ENCODE measurements around the gene EMX1.
"Not testable (repeated sequence)": the region's sequence is repeated elsewhere in the genome, so short reads cannot be mapped to it uniquely, and the experiment has no call there.

The EMX1 gene

GRCh38 chr2:72894514-72894913 is 22.8 kb upstream of the EMX1 start:
- peaks cover 55% of the 10 kb centered on the region for H3K27me3 Mint-ChIP-seq
- DNase-seq: no peak
- no peak overlapping the region for H3K4me3 Mint-ChIP-seq
- peaks cover 2% of the 10 kb centered on the region for H3K4me1 Mint-ChIP-seq
- H3K27ac Mint-ChIP-seq: no peak overlapping the region
- ATAC-seq: no peak
- peaks cover 4% of the 10 kb centered on the region for H3K36me3 Mint-ChIP-seq (ENCODE audit: low read depth)
- no peaks in the 10 kb centered on the region for H3K9me3 Mint-ChIP-seq

GRCh38 chr2:72895154-72895553 is 22.2 kb upstream of the EMX1 start:
- no peaks in the 10 kb centered on the region for H3K36me3 Mint-ChIP-seq (ENCODE audit: low read depth)
- no peak for ATAC-seq

GRCh38 chr2:72895759-72896281 is 21.5 kb upstream of the EMX1 start:
- H3K4me3 Mint-ChIP-seq: no peak overlapping the region
- H3K4me1 Mint-ChIP-seq: peaks cover 2% of the 10 kb centered on the region
- no peak for ATAC-seq
- DNase-seq: no peak
- H3K27me3 Mint-ChIP-seq: peaks cover 55% of the 10 kb centered on the region
- no peak overlapping the region for H3K27ac Mint-ChIP-seq
- H3K36me3 Mint-ChIP-seq (ENCODE audit: low read depth): no peaks in the 10 kb centered on the region
- H3K9me3 Mint-ChIP-seq: no peaks in the 10 kb centered on the region

More at GRCh38 chr2:72895154-72895553, 22.2 kb upstream of the EMX1 start:
- DNase-seq: no peak
- peaks cover 51% of the 10 kb centered on the region for H3K27me3 Mint-ChIP-seq
- peaks cover 2% of the 10 kb centered on the region for H3K4me1 Mint-ChIP-seq
- H3K4me3 Mint-ChIP-seq: no peak overlapping the region
- no peak overlapping the region for H3K27ac Mint-ChIP-seq
- no peaks in the 10 kb centered on the region for H3K9me3 Mint-ChIP-seq

GRCh38 chr2:72896446-72896845 is 20.9 kb upstream of the EMX1 start:
- Mint-ChIP-seq H3K4me1 (peaks cover 2% of the 10 kb centered on the region), H3K27me3 (peaks cover 59% of the 10 kb centered on the region), H3K9me3 (no peaks in the 10 kb centered on the region), H3K4me3 (no peak overlapping the region), H3K36me3 (ENCODE audit: low read depth) (no peaks in the 10 kb centered on the region), H3K27ac (no peak overlapping the region)
- no peak for ATAC-seq
- DNase-seq: no peak

GRCh38 chr2:72897785-72898584 is 19.3 kb upstream of the EMX1 start:
- Mint-ChIP-seq H3K36me3 (ENCODE audit: low read depth) (no peaks in the 10 kb centered on the region), H3K4me3 (no peak overlapping the region), H3K9me3 (no peaks in the 10 kb centered on the region), H3K27ac (no peak overlapping the region), H3K27me3 (peaks cover 59% of the 10 kb centered on the region), H3K4me1 (peaks cover 2% of the 10 kb centered on the region)
- DNase-seq (no peak), ATAC-seq (no peak)

- ATAC-seq (no peak), DNase-seq (no peak)
- H3K4me3 Mint-ChIP-seq: no peak overlapping the region
- H3K36me3 Mint-ChIP-seq (ENCODE audit: low read depth): no peaks in the 10 kb centered on the region
- no peak overlapping the region for H3K27ac Mint-ChIP-seq
- H3K4me1 Mint-ChIP-seq: peaks cover 2% of the 10 kb centered on the region
- no peaks in the 10 kb centered on the region for H3K9me3 Mint-ChIP-seq
- peaks cover 59% of the 10 kb centered on the region for H3K27me3 Mint-ChIP-seq
Measured at GRCh38 chr2:72898585-72898906, 18.8 kb upstream of the EMX1 start.

- ATAC-seq (no peak), DNase-seq (no peak)
- Mint-ChIP-seq H3K4me1 (peaks cover 2% of the 10 kb centered on the region), H3K27ac (no peak overlapping the region), H3K9me3 (no peaks in the 10 kb centered on the region), H3K36me3 (ENCODE audit: low read depth) (no peaks in the 10 kb centered on the region), H3K27me3 (peaks cover 55% of the 10 kb centered on the region), H3K4me3 (no peak overlapping the region)
Measured at GRCh38 chr2:72900191-72900825, 17.0 kb upstream of the EMX1 start.

GRCh38 chr2:72901426-72901825 is 15.9 kb upstream of the EMX1 start:
- DNase-seq: no peak
- Mint-ChIP-seq H3K36me3 (ENCODE audit: low read depth) (no peaks in the 10 kb centered on the region), H3K9me3 (no peaks in the 10 kb centered on the region), H3K4me1 (no peaks in the 10 kb centered on the region), H3K4me3 (no peak overlapping the region), H3K27me3 (peaks cover 54% of the 10 kb centered on the region), H3K27ac (no peak overlapping the region)
- ATAC-seq: no peak

- not testable (repeated sequence) for H3K4me3 Mint-ChIP-seq; H3K36me3 Mint-ChIP-seq (ENCODE audit: low read depth); H3K4me1 Mint-ChIP-seq; DNase-seq; H3K9me3 Mint-ChIP-seq; ATAC-seq; H3K27ac Mint-ChIP-seq
- peaks cover 64% of the 10 kb centered on the region for H3K27me3 Mint-ChIP-seq
Measured at GRCh38 chr2:72907369-72907768, 9.9 kb upstream of the EMX1 start.

GRCh38 chr2:72908741-72909140 is 8.6 kb upstream of the EMX1 start:
- peaks cover 66% of the 10 kb centered on the region for H3K27me3 Mint-ChIP-seq
- no peak for ATAC-seq
- DNase-seq: no peak
- H3K4me1 Mint-ChIP-seq: no peaks in the 10 kb centered on the region
- H3K9me3 Mint-ChIP-seq: no peaks in the 10 kb centered on the region
- H3K27ac Mint-ChIP-seq: no peak overlapping the region
- no peaks in the 10 kb centered on the region for H3K36me3 Mint-ChIP-seq (ENCODE audit: low read depth)
- no peak overlapping the region for H3K4me3 Mint-ChIP-seq

- Mint-ChIP-seq H3K27ac (no peak overlapping the region), H3K4me1 (peaks cover 12% of the 10 kb centered on the region), H3K4me3 (no peak overlapping the region), H3K36me3 (ENCODE audit: low read depth) (no peaks in the 10 kb centered on the region), H3K27me3 (peaks cover 74% of the 10 kb centered on the region), H3K9me3 (no peaks in the 10 kb centered on the region)
- ATAC-seq (no peak), DNase-seq (no peak)
Measured at GRCh38 chr2:72911256-72911655, 6.1 kb upstream of the EMX1 start.

GRCh38 chr2:72913486-72914205 is 3.7 kb upstream of the EMX1 start:
- H3K27ac Mint-ChIP-seq: no peak overlapping the region
- H3K36me3 Mint-ChIP-seq (ENCODE audit: low read depth): no peaks in the 10 kb centered on the region
- no peak for ATAC-seq
- peaks cover 23% of the 10 kb centered on the region for H3K4me1 Mint-ChIP-seq
- no peaks in the 10 kb centered on the region for H3K9me3 Mint-ChIP-seq
- H3K4me3 Mint-ChIP-seq: no peak overlapping the region
- H3K27me3 Mint-ChIP-seq: peaks cover 80% of the 10 kb centered on the region
- no peak for DNase-seq

GRCh38 chr2:72914206-72914559 is 3.1 kb upstream of the EMX1 start:
- no peak for ATAC-seq
- Mint-ChIP-seq H3K4me1 (peaks cover 24% of the 10 kb centered on the region), H3K27ac (no peak overlapping the region), H3K9me3 (no peaks in the 10 kb centered on the region), H3K27me3 (peaks cover 82% of the 10 kb centered on the region), H3K4me3 (no peak overlapping the region), H3K36me3 (ENCODE audit: low read depth) (no peaks in the 10 kb centered on the region)
- no peak for DNase-seq

- H3K9me3 Mint-ChIP-seq: no peaks in the 10 kb centered on the region
- no peaks in the 10 kb centered on the region for H3K36me3 Mint-ChIP-seq (ENCODE audit: low read depth)
- H3K4me3 Mint-ChIP-seq: peak overlapping the region; percentile 11
- H3K4me1 Mint-ChIP-seq: peaks cover 28% of the 10 kb centered on the region
- H3K27ac Mint-ChIP-seq: no peak overlapping the region
- H3K27me3 Mint-ChIP-seq: peaks cover 84% of the 10 kb centered on the region
- ATAC-seq (no peak), DNase-seq (no peak)
Measured at GRCh38 chr2:72914589-72915319, 2.6 kb upstream of the EMX1 start.
